Suprapubic skin (tissue), 4 donors: ENCODE data around the gene RBBP8NL. TPM values are rescaled to one million over a fixed set of nuclear protein-coding genes. Genes with fewer than 3 reads are reported as not detected.

ENCODE experiments used
- DNase-seq, 2 donors: peaks; one replicate each; pipeline ENCODE4 v3.0.0-alpha.2; 2019; ENCODE audit warnings: low spot score in 2 of 2
- H3K27ac ChIP-seq: fragments of 200-600 bp; sonication (generic); one replicate; pipeline ENCODE4 v1.5.1; 2019
- H3K27me3 ChIP-seq: fragments of 200-600 bp; sonication (generic); one replicate; pipeline ENCODE4 v1.5.1; 2019
- H3K36me3 ChIP-seq: fragments of 200-600 bp; sonication (generic); one replicate; pipeline ENCODE4 v1.5.1; 2019
- H3K4me1 ChIP-seq: fragments of 200-600 bp; sonication (generic); one replicate; pipeline ENCODE4 v1.5.1; 2019
- H3K4me3 ChIP-seq: fragments of 200-600 bp; sonication (generic); one replicate; pipeline ENCODE4 v1.5.1; 2019; ENCODE audit warnings: mild to moderate bottlenecking
- H3K9me3 ChIP-seq: fragments of 200-600 bp; sonication (generic); one replicate; pipeline ENCODE4 v1.5.1; 2019
- CTCF ChIP-seq, 2 donors: fragments of 200-600 bp in 1 of 2; fragments of 450-650 bp in 1 of 2; sonication (generic) in 1 of 2; IDR thresholded peaks; one replicate each; pipeline ENCODE4 v1.5.1; 2016 to 2019; ENCODE audit warnings: antibody characterized with exemption in 2 of 2, mild to moderate bottlenecking in 1 of 2, moderate library complexity in 1 of 2
- EP300 ChIP-seq: sonication (generic); formaldehyde crosslinking; IDR thresholded peaks from one replicate; pipeline ENCODE4 v1.6.1; 2017; ENCODE audit warnings: antibody characterized with exemption
- POLR2A ChIP-seq, 2 donors: fragments of 450-650 bp; IDR thresholded peaks; one replicate each; pipeline ENCODE4 v1.6.1; 2017; ENCODE audit warnings: antibody characterized with exemption in 2 of 2, mild to moderate bottlenecking in 2 of 2, moderate library complexity in 2 of 2
- POLR2AphosphoS5 ChIP-seq, 3 donors: sonication (generic); formaldehyde crosslinking; IDR thresholded peaks; one replicate each; pipeline ENCODE4 v1.6.1; 2017; ENCODE audit warnings: antibody characterized with exemption in 3 of 3
- WGBS: methylation state at CpG from one replicate; pipeline ENCODE4 v1.1.5; 2018; 5-methylcytosine and 5-hydroxymethylcytosine counted together
- total RNA-seq, 4 donors: library from RNA; depleted of rRNA; stranded (reverse); fragments of >200 nt; gene quantifications; one replicate each; pipeline ENCODE4 v1.1.0, GENCODE V29; 2016

Gene RBBP8NL
- total RNA-seq, 4 donors from 2014 or later, result 2.0 to 6.6 (median 3.9) TPM

- Histone ChIP-seq H3K9me3 (no peaks in the 10 kb centered on the region), H3K27me3 (no peaks in the 10 kb centered on the region), H3K4me1 (peaks cover 29% of the 10 kb centered on the region), H3K36me3 (peaks cover 19% of the 10 kb centered on the region), H3K4me3 (peak overlapping the region; percentile 95), H3K27ac (peak overlapping the region; percentile 98)
- no peak for DNase-seq
- no peak for TF ChIP-seq POLR2AphosphoS5 (IDR thresholded peaks at IDR 0.05)
- 5% methylated on average over 47 of the region's 47 CpGs for WGBS
These were observed 40.0 kb downstream of the RBBP8NL start for GRCh38 chr20:62387219-62387913.

- Histone ChIP-seq H3K9me3 (no peaks in the 10 kb centered on the region), H3K36me3 (peaks cover 18% of the 10 kb centered on the region), H3K27ac (peak within 1 kb of the TSS; percentile 98), H3K4me1 (peaks cover 35% of the 10 kb centered on the region), H3K4me3 (peak within 1 kb of the TSS; percentile 95), H3K27me3 (no peaks in the 10 kb centered on the region)
- peak; percentile 96 to 97 for DNase-seq
- TF ChIP-seq EP300 (no peak), POLR2A (IDR thresholded peaks at IDR 0.05) (peak; percentile 32 to 59), POLR2AphosphoS5 (IDR thresholded peaks at IDR 0.05) (peak; percentile 75 to 90 (median 78)), CTCF (IDR thresholded peaks at IDR 0.05) (no peak)
- 2% methylated on average over 13 of the region's 83 CpGs for WGBS
These were observed 40.7 kb downstream of the RBBP8NL start, which contains the start of gene RPS21 for GRCh38 chr20:62386383-62387218. RPS21 (plus strand) TSS chr20:62387103; CDS start chr20:62387339, 236 bp downstream.

GRCh38 chr20:62382306-62383198 is 44.8 kb downstream of the RBBP8NL start:
- TF ChIP-seq EP300, result no peak
- TF ChIP-seq CTCF (IDR thresholded peaks at IDR 0.05), result peak; percentile 67 to 93
- Histone ChIP-seq H3K4me3 (no peak overlapping the region), H3K27ac (no peak overlapping the region), H3K4me1 (peaks cover 59% of the 10 kb centered on the region), H3K36me3 (no peaks in the 10 kb centered on the region), H3K27me3 (no peaks in the 10 kb centered on the region), H3K9me3 (no peaks in the 10 kb centered on the region)
- no peak for DNase-seq
- 61% methylated on average over 10 of the region's 18 CpGs for WGBS

- Histone ChIP-seq H3K4me3 (no peak overlapping the region), H3K27ac (peak overlapping the region; percentile 79), H3K9me3 (no peaks in the 10 kb centered on the region), H3K4me1 (peaks cover 65% of the 10 kb centered on the region), H3K27me3 (no peaks in the 10 kb centered on the region), H3K36me3 (no peaks in the 10 kb centered on the region)
- no peak for DNase-seq
- 85% methylated on average over 6 of the region's 6 CpGs for WGBS
- TF ChIP-seq POLR2AphosphoS5 (IDR thresholded peaks at IDR 0.05), result no peak
- TF ChIP-seq POLR2A (IDR thresholded peaks at IDR 0.05), result no peak
- TF ChIP-seq EP300, result no peak
- no peak for TF ChIP-seq CTCF (IDR thresholded peaks at IDR 0.05)
These were observed 45.5 kb downstream of the RBBP8NL start for GRCh38 chr20:62381842-62382241.

DNA sequence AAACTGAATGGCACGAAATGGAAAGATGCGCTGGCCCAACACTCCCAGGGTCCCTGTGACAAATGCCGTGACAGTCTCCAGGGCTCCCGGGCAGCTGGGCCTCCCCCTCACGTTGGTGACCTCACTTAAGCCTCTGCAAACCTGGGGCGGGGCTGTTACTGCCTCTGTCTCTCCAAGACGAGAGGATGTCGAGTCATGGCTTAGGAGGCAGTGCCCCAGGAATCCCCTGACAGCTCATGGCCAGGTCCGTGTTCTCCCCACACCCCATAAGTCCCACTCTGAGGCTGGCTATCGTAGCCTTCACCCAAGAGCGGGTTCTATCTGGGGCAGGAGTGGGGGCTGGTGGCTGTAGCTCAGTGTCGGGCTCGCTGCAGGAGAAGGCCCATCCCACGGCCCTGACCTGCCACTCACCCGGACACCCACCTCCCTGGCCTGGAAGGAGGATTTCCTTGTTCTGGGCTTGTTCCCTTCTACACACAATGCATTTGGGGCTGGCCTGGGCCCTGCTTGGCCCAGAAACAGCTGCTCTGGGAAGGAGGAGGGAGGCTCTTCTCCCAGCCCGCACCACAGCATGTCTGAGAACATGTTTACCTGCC is 46.0 kb downstream of the RBBP8NL start:
- Histone ChIP-seq H3K4me1 (peaks cover 69% of the 10 kb centered on the region), H3K4me3 (no peak overlapping the region), H3K27ac (peak overlapping the region; percentile 79), H3K36me3 (no peaks in the 10 kb centered on the region), H3K9me3 (no peaks in the 10 kb centered on the region), H3K27me3 (no peaks in the 10 kb centered on the region)
- WGBS, result 58% methylated on average over 16 of the region's 16 CpGs
- DNase-seq, result no peak
- no peak for TF ChIP-seq CTCF (IDR thresholded peaks at IDR 0.05)
- TF ChIP-seq POLR2AphosphoS5 (IDR thresholded peaks at IDR 0.05), result no peak
- no peak for TF ChIP-seq POLR2A (IDR thresholded peaks at IDR 0.05)
- no peak for TF ChIP-seq EP300
